ENCODE results near the gene CA11.

Gene CA11

DNA sequence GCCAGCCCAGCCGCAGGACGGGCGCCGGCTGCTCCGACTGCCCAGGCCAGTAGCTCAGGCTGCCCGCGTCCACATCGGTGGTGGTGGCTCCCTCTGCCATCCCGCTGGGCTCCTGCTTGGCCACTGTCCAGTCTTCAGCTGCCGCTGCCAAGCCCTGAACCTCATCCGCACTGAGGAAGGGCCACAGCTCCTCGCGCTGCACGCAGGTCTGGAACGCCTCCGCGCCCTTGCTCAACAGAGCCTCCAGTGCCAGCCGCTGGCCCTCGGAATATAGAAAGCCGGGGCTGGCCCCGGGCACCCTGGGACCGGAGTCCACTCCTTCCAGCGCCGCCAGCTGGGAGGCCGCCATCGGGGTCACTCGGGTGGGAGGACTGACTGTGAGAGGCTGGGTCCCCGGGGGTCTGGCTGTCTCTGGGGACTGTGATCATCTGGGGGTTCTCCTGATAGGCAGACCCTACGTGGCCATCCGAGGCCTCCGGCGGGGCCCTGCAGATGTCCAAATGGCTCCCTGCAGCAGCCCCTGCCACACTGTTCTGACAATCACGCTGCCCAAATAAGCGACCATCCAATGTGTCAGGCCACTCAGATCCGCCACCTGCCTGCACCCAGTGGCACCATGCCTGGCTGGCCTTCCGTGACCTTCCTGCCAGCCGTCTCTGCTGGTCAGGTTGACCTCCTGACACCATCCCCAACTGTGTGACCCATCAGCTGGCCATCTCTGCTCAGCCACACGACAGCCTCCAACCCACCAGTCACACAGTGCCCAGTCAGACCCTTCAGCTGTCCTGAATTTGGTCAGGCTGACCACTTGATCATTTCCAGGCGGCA is 32.7 kb downstream of the CA11 start:
- DNase-seq (ENCODE audit: low spot score): no peak

DNA sequence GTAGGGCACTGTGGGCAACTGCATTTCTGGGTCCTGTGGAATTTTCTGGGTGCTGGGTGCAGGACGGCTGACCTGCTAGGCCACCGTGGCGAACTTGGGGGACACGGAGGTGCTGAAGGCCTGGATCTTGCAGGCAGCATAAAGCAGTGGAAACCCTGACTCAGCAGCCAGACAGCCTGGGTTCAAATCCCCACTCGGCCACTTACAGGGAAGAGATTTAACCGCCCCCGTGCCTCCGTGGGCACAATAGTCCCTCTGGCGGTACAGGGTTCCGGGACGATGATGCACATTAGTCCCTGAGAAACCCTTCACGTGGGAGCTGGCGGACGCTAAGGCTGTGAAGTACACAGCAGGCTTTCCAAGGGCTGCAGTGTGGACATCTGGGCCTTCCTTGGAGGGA is 34.1 kb downstream of the CA11 start:
- DNase-seq (ENCODE audit: low spot score): no peak

DNA sequence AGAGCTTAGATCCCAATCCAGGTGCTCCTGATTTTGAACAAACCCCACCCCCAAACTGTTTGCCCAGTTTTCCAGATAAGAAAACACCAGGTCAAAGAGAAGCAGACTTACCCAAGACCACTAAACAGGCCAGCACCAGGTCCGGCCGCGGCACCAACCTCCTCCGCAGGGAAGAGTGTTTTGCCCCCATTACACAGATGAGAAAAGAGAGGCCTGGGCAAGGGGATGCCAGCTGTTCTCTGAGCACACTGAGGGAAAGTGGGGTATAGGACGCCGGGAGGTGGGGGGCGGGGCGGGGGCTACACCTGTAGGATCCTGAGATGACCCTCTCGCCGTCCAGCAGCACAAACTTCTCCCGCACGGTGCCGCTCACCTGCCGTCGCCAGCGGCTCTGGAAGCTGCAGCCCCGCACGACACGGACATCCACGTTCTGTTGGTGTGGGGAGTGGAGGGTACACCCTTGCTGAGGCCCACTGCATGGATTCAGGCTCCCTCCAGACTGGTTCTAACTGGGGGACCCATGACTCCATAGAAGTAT is 36.3 kb downstream of the CA11 start:
- no peak for DNase-seq (ENCODE audit: low spot score)

DNA sequence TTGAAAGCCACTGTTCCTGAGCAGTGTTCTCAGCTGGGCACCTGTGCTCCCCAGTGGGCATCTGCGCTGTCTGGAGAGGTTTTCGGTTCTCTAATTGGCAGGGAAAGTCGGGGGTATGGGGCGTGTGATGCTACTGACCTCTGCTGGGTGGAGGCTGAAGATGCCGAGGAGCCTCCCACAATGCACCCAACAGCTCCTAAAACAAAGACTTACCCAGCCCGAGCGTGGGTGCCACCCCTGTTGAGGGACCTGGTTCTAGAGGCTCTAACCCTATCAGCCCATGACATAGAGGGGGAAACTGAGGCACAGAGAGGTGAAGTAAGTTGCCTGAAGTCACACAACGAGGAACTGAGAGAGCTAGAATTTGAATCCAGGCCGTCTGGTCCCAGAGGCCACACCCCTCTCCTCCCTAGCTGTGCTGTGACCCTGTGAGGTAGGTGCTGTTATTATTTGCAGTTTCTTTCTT is 37.2 kb downstream of the CA11 start:
- peak; percentile 84 for DNase-seq (ENCODE audit: low spot score)

DNA sequence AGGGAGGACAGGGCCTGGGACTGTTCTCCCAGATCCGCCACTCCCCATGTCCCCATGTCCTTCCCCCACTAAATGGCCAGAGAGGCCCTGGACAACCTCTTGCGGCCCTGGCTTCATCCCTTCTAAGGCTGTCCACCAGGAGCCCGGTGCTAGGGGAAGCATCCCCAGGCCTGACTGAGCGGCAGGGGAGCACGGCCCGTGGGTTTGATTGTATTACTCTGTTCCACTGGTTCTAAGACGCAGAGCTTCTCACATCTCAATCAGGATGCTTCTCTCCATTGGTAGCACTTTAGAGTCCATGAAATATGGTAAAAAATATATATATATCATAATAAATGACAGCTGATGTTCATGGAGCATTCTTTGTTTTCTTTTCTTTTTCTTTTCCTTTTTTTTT is 38.6 kb downstream of the CA11 start:
- DNase-seq (ENCODE audit: low spot score): no peak

DNA sequence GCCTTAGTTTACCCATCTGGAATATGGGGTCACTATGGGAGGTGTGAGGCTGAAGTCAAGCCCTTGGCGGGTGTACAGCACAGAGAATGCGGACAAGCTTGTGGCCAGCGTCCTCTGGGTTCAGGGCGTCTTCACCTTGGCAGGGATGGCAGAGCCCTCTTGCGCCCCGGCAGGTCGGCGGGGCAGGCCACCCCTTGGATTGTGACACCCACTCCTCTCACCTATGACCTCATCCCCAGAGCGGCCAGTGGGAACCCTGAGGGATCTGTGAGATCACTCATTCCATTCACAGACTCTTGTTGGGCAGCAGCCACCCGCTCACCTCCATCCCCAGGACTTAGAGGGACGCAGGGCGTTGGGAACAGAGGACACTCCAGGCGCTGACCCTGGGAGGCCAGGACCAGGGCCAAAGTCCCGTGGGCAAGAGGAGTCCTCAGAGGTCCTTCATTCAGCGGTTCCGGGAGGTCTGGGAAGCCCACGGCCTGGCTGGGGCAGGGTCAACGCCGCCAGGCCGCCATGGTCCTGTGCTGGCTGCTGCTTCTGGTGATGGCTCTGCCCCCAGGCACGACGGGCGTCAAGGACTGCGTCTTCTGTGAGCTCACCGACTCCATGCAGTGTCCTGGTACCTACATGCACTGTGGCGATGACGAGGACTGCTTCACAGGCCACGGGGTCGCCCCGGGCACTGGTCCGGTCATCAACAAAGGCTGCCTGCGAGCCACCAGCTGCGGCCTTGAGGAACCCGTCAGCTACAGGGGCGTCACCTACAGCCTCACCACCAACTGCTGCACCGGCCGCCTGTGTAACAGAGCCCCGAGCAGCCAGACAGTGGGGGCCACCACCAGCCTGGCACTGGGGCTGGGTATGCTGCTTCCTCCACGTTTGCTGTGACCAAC is 39.3 kb downstream of the CA11 start, which contains the start of gene SPACA4:
Gene SPACA4, plus strand, starts transcription at position 280 of the 896 bp plus-strand sequence. Its CDS starts 237 bp downstream, at position 517.
- DNase-seq (ENCODE audit: low spot score): no peak

DNA sequence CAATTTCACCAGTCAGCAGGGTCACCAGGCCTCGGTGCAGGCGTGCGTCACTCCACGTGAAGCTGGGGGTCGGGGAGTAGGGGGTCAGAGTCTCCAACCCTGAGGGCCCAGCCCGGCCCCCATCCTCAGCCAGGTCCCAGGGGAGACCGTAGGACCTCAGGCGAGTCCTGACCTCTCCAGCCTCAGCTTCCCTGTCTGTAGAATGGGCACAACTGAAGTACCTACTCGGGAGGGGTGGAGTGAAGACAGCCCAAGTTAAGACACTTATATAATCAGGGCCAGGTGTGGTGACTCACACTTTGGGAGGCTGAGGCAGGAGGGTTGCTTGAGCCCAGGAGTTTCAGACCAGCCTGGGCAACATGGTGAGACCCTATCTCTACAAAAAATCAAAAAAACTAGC is 42.1 kb downstream of the CA11 start:
- no peak for DNase-seq (ENCODE audit: low spot score)

DNA sequence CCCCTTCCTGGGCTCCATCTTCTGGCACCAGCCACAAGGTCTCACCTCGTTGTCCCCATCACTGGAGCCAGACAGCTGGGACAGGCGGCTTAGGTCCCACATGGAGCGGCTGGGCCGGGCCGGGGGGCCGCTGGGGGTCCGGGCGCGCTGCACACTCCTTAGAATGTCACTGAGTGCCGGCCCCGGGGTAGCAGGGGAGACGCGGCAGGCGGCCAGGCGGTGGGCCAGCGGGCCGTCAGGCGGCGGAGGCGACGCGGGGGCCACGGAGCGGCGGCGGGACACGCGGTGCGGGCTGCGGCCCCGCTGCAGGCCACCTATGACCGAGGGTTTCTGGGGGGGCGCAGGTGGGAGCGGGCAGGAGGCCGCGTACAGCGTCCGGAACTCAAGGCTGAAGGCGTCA is 42.5 kb downstream of the CA11 start:
- DNase-seq (ENCODE audit: low spot score): no peak

DNA sequence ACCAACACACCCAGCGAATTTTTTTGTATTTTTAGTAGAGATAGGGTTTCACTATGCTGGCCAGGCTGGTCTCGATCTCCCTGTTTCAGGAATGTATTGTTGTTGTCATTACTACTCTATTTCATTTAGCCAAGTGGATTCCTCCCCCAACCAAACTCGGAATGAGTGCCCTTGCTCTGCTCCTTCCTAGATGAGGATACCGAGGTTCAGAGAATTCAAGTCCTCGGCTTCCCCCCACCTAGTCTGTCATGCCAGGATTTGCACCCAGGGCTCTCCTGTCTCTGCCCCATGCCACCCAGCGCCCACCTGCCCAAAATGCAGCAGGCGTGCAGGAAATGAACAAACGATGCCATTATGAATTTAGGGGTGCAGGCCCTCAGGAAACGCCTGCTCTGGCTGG is 43.0 kb downstream of the CA11 start:
- DNase-seq (ENCODE audit: low spot score): no peak

DNA sequence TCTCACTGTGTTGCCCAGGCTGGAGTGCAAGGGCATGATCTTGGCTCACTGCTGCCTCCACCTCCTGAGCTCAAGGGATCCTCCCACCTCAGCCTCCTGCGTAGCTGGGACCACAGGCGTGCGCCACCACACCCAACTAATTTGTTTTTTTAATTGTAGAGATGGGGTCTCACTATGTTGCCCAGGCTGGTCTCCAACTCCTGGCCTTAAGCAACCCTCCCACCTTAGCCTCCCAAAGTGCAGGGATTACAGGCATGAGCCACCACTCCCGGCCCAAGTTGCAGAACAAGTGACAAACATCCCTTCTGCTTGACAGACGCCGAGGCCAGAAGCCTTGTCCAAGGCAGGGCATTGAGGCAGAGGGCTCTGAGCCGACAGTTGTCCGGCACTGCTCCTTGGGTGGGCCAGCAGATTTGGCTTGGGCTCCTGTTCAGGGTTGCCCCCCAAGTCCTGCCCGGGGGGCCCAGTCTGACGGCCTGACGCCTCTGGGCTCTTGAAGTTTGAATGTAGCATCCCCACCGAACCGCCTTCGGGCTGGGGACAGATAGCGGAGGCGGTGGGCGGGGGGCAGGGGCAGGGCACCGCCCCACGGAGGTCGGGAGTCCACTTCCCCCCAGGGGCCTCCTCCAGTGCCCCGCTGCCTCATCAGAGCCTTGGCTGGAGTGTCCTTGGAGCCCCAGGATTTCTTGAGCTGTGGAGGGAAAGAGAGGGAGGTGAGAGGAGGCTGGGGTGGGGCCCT is 45.1 kb downstream of the CA11 start:
- no peak for DNase-seq (ENCODE audit: low spot score)

DNA sequence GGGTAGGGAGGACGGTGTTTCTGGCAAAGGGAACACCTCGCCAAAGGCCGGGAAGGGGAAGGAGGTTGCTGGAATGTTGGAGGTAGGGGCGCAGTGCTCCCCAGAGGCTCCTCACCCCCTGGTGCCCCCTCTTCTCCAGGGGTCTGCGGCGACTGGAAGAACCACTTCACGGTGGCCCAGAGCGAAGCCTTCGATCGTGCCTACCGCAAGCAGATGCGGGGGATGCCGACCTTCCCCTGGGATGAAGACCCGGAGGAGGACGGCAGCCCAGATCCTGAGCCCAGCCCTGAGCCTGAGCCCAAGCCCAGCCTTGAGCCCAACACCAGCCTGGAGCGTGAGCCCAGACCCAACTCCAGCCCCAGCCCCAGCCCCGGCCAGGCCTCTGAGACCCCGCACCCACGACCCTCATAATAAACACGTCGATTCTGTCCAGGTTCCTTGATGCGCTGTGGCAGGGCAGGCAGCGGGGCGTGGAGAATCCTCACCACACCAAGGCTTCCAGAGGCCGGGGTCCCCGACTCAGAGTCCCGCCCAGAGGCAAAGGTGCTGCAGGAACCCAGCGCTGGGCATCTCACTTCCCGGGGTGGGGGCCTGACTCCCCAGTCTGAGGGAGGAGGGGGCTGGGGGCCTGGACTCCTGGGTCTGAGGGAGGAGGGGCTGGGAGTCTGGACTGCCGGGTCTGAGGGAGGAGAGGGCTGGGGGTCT is 46.8 kb downstream of the CA11 start:
- DNase-seq (ENCODE audit: low spot score): no peak

DNA sequence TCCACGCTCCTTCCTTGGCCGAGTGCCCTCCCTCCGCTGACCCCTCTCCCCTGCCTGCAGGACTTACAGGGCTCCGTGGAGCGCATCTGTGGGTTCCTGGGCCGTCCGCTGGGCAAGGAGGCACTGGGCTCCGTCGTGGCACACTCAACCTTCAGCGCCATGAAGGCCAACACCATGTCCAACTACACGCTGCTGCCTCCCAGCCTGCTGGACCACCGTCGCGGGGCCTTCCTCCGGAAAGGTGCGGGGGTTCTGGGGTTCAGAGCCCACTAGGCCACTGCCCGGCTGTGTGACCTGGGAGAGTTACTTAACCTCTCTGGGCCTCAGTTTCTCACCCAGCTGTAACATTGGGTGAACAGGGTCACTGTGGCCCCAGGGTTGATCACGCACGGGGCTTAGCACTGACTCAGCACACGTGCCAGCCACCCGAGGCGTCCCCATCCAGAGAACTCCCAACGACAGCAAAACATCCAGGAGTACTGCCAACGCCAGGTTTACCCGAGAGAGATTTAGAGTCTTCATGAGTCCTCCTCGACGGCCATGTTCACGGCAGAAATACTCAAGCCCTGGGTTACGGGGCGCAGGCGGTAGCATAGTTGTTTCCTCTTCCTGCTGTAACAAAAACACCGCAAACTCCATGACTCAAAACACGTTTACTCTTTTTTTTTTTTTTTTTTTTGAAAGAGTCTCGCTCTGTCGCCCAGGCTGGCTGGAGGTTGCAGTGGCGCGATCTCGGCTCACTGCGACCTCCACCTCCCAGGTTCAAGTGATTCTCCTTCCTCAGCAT is 49.1 kb downstream of the CA11 start:
- no peak for DNase-seq (ENCODE audit: low spot score)

DNA sequence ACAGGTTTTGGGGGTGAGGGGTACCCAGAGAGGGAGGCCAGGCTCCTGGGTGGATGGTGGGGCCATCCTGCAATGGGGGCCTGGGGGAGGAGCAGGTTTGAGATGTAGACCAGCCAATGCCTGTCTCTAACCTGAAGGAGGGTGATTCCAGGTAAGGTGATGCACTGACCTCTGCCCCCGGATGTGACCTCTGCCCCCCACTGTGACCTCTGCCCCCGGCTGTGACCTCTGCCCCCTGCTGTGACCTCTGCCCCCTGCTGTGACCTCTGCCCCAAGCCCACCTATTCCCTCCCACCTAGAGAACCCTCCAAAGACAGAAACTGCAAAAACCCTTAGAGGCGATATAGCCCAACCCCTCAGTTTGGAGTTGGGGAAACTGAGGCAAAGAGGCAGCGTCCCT is 49.8 kb downstream of the CA11 start:
- no peak for DNase-seq (ENCODE audit: low spot score)

DNA sequence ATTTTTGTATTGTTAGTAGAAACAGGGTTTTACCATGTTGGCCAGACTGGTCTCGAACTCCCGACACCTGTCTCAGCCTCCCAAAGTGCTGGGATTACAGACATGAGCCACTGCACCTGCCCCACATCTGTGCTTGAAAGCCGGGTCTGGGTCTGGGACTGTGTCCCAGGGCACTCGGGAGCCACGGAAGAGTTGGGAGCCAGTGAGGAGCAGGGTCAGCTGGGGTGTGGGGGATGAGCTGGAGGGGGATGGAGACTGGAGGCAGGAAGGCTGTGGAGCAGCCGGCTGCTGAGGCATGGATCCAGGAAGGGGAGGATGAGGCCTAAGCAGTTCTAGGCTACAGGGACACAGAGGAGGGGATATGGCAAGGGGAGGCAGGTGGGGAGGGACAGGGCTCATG is 50.2 kb downstream of the CA11 start:
- DNase-seq (ENCODE audit: low spot score): no peak

DNA sequence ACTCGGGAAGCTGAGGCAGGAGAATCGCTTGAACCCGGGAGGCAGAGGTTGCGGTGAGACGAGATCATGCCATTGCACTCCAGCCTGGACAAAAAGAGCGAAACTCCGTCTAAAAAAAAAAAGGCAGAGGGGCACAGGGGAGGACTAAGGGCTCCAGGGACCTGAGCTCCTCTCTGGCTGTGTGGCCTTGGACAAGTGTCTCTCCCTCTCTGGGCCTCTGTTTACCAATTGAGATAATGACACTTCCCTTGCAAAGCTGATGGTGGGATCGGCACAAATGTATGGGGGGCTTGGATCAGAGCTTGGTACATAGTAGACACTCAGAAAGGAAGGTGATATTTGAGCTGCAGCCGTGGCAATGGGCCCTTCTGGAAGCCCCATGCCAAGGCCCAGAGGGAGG is 50.8 kb downstream of the CA11 start:
- DNase-seq (ENCODE audit: low spot score): no peak

DNA sequence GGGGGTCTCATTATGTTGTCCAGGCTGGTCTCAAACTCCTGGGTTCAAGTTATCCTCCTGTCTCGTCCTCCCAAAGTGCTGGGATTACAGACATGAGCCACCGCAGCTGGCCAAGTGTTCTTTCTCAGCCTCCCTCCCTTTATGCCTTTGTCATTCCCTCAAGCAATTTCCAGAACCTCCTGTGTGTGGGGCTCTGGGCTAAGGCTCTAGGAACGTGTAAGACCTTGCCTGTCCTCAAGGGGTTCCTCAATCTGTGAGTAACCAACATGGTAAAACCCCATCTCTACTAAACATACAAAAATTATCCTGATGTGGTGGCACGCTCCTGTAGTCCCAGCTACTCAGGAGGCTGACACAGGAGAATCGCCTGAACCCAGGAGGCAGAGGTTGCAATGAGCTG is 55.0 kb downstream of the CA11 start:
- DNase-seq (ENCODE audit: low spot score): peak; percentile 30

DNA sequence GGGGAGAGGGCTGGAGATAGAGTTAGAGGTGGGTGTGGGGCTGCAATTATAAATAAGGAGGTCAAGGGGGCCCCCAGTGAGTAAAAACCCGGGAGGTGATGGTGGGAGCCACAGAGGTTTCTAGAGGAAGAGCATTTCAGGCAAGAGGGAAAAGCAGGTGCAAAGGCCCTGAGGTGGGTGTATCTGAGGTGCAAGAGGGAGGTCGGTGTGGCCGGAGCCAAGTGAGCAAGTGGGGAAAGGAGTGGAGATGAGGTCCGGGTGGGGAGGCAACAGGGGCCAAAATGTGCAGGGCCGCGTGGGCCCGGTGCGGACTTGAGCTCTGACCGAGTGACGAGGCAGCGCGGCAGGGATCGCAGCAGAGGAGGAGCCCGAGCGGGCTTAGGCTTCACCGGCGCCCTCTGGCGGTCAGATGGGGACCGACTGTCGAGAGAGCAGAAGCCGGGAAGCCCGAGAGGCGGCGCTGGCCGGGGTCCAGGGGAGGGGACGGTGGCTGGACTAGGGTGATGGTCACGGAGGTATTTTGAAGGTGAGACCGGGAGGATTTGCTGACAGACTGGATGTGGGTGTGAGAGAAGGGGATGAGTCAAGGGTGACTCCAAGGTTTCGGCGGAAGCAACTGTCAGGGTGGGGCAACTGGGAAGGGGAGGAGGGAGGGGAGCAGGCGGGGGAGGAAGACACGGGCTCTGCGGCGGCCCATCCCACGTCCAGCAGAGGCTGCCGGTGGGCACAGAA is 57.2 kb downstream of the CA11 start:
- peak; percentile 98 for DNase-seq (ENCODE audit: low spot score)

All from SW480 (cell line).